GM18909 (cell line): ENCODE measurements around the gene LDB2.
"Not testable (repeated sequence)": the region's sequence is repeated elsewhere in the genome, so short reads cannot be mapped to it uniquely, and the experiment has no call there.

ENCODE experiments used
- ATAC-seq: cut with Tn5 transposase; IDR thresholded peaks from one replicate; pipeline ENCODE4 v1.9.1; 2021; ENCODE audit warnings: mild to moderate bottlenecking; ENCODE audit not compliant: unreplicated experiment, poor library complexity

LDB2 gene

DNA sequence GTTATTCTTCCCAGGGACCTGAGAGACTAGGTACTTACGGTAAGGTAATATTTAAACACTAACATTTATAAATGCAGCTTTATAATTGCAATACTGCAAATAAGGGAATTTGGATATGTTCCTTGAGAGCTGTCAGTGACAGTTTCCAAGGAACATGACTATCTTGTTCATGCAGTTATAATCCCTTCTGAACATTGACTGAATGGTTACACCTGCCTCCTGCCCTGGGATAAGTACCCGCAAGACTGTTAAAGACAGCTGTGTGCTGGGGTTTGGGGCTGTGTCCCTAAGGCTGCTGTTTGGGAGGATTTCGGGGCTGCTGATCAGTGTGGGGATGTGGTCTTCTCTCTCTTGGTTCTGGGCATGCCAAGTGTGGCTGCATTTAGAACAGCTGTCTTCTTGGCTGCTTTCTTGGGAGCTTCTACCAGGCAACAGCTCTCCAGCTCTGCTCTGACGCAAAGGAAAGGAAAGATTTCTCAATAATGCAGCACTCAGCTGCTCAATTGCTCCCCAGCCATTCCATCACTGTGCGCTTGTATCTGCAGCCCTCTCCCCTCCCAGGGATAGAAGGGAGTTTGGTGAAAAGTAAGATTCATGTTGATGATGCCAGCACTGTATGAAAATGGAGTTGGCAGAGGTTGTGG lies 373.4 kb downstream of the LDB2 start:
- ATAC-seq: no peak

DNA sequence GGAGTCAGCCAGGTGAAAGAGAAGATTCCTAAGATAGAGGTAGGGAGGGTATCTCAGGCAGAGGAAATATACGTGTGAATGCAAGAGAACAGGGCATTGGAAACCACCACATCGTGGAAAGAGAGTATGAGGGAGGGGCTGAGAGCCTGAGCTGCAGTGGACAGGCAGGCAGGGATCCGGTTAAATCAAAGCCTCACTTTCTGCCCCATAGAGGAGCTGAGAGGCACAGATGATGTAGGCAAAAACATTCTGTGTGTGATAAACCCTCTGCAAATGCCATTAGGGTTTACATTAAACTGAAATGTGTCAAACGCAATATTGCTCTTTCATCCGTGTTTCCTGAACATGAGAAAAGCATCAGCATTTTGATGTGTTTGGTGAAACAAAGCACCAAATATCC lies 374.0 kb downstream of the LDB2 start:
- ATAC-seq: no peak

DNA sequence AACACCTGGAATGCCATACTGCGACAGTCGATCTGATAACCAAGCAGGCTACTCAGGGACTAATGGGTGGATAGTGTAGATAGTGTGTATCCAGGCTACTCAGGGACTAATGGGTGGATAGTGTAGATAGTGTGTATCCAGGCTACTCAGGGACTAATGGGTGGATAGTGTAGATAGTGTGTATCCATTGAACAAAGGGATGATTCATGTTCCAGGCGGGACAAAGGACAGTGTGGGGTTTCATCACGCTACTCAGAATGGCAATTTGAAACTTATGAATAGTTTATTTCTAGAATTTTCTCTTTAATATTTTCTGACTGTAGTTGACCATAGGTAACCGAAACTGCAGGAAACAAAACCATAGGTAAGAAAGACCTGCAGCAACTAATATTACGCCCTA lies 374.9 kb downstream of the LDB2 start:
- not testable (repeated sequence) for ATAC-seq

DNA sequence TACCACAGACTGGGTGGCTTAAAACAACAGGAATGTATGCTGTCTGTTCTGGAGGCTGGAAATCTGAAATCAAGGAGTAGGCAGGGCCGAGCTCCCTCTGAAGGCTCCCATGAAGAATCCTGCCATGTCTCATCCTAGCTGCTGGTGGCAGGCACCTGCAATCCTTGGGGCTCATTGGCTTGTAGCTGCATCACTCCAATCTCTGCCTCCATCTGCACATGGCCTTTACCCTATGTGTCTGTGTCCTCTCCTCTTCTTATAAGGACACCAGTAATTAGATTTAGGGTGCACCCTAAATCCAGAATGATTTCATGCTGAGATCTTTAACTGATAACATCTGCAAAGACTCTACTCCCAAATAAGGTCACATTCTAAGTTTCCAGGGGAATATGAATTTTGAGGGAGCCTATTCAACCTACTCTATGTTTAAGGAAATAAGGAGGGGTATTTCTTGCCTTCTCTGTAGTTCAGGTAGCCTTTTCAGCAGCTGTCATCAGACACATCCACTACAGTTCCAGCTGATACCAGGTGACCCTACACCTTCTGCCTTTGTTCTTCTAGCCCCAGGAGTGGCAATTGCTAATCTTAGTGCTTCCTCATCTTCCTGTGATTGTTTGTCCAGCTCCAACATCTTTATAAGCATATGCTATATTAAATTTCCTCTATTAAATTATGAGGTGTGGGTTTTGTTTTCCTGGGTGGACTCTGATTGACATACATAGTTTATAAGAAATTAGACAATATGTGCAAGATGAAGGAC lies 377.1 kb downstream of the LDB2 start:
- no peak for ATAC-seq

DNA sequence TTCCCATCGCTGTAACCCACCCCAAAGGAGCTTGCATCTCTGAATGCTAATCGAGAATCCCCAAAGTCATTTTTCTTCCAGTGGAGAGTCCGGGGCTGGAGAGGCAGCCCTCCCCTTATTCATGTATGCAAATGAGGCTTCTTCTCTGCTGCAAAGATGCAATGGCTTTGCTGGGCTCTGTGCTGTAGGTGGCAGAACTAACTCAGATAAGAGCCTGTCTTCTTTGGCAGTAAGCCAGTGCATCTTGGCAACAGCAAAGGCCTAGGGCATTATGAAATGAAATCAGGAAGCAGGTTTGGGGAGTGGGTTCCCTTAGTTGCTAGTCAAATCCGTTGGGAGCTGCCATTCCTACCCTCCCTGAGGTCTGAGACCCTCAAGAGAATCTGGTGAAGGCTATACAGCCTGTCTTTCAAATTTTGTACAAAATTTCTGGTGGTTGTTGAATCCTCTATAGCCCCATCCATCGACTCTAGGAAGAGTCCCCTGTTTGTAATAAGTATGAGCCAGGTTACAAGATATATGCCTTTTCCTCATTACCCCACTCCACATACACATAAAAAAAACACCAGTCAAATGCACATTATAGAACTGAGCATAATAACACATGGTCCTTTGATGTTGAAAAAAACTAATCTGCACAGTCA lies 381.5 kb downstream of the LDB2 start:
- ATAC-seq: no peak

DNA sequence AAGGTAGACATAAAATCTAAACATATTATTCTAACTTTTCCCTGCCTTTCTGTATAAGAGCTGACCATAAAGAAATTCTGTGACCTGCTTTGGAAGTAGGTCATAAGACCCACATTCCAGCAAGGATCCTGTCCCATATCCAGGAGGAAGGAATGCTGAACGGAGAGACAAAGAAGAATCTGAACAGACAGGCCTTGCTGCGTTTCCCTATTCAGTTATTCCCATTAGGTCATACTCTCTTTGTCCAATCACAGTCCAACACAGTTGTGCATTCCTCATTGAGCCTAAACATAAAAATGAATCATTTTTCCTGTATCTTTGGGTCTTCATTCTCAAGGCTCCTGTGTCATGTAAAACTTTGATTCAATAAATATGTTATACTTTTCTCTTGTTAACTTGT lies 384.6 kb downstream of the LDB2 start:
- no peak for ATAC-seq

DNA sequence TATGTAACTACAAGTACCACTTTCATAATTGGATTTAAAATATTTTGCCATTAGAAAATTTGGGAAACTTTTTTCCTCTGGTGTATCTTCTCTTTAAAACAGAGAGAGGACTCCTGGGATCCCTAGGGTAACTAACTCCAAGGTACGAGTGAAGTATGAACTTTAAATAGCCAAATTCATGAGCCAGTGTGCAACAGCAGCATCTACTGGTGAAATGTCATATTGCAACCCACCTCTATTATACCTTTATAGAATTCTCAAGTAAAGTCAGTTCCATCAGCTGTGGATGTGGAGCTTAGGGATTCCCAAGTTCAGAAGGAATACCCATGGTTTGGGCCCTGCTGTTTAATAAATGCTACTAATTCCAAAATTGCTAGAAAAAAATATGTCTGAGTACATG lies 389.5 kb downstream of the LDB2 start:
- no peak for ATAC-seq

DNA sequence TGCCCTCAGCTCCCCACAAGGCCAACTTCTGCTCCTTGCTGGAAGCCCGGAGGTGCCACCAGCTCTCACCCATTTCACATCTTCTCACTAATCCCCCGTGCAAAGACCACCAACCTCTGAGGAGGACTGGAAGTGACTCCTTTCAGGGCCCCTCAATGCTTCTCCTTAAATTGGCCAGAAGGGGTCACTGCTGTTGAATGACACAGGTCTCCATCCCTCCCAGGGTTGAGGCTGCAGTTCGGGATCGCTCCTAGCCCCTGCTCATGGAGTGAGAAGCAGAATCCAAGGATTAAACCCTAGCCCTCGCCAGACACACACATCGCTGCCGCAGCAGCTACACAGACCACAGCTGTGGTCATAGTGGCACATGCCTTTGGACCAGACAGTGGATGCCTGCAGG lies 392.7 kb downstream of the LDB2 start:
- ATAC-seq: no peak

DNA sequence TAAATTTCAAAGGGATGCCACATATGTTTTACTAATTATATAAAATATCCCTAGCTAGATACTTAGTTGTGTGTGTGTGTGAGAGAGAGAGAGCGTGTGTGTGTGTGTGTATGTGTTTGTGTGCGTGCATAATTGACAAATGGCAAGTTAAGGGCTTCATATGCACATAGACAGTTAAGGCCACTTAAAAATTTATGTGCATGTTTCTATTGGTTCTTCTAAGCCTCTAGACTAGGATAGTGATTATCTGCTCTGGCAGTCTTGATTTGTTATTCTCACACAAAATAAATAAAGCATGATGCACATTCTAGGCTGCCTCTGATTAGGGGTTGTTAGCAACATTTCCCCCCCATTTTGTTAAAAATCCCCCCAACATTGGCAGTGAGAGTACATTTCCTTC lies 393.2 kb downstream of the LDB2 start:
- ATAC-seq: no peak

DNA sequence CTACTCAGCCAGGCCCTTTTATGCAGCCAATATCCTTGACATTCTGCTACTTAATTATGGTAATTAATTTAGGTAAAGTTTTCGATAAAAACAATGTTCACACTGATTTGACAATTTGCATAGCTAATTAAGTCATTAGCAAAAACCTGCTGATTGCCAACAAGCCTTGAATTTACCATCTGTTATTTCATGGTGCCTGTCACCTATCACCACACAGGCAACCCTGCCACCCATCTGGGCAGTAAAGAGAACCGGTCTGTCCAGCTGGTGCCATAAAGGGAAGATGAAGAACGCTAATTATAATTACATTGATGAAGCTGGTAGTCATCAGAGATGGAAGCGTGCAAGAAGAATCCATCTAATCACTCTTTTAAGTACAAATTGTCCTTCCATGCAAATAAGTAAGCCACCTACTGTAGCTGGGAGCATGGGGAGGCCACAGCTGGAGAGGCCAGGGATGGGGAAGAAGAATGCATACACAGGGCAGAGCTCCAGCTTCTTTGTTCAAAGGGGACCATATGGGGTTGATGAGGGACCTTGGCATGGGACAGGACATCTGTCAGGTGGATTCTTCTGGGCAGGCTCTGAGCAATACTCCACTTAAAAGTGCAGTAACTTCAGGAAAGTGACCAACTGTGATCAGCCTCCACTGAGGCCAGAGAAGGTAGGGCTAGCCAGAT lies 394.9 kb downstream of the LDB2 start:
- no peak for ATAC-seq

DNA sequence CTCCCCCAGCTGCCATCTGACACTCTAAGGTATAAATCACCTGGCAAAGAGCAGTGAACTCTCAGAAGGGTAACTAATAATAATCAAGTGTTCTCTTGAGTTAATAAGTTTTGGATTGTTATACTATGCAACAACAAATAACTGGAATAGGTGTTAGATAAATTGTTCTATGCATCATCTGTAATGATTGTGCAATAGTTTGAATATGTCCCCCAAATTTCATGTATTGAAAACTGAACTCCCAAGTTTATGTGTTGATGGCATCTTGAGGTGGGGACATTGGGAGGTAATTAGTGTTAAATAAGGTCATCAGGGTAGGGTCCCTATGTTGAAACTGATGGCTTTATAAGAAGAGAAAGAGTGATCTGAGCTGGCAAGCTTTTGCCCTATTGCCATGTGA lies 399.5 kb downstream of the LDB2 start:
- no peak for ATAC-seq

DNA sequence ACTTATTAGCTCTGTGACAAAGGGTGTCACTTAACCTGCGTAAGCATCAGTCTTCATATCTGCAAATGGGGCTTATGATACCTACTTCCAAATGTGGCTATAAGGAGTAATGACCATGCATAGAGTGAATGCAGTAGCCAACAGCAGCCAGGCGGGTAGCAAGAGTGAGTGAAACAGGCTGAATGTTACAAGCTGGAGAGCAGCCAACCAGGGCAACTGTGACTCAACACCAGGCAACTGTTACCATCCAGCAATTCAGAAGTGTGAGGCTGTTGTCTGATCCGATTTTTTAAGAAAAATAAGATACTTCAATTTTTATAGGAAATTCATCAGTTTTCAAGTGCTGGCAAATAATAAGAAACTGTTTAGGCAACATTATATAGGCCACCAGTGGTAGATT lies 401.9 kb downstream of the LDB2 start:
- ATAC-seq: no peak

DNA sequence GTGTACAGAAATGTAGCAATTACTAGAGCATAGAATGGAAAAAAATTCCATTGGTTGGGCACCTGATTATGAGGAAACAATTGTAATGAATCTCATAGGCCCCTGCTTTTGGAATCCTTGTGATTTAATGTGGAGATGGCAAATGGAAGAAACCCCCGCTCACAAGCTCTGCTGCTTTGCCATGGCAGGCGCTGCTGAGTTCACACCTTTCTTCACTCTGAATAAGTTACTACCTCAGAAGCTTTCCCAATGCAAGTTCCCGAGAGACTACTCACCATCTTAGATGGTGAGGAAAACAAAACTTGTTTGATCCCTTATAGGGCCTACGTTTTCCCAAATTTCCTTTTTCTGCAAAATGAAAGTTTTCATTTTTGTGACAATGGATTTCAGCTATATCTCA lies 405.6 kb downstream of the LDB2 start:
- ATAC-seq: no peak

DNA sequence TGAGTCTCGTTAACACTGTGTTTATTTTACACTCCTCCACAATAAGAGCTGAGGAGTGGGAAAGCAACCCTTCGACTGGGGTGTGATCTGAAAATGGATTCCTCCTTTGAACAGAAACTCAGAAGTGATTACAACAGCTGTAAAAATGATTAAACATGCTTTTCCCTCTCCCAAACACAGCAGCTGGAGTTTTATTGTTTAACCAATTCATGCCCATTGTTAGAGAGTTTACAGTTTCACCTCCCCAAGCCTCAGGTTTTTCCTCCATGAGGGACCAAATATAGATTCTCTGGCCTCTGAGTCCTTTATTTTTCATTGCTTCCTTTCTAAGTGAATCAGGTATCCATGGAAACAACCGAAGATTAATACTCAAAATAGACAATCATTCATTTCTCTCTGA lies 409.2 kb downstream of the LDB2 start:
- ATAC-seq: no peak

DNA sequence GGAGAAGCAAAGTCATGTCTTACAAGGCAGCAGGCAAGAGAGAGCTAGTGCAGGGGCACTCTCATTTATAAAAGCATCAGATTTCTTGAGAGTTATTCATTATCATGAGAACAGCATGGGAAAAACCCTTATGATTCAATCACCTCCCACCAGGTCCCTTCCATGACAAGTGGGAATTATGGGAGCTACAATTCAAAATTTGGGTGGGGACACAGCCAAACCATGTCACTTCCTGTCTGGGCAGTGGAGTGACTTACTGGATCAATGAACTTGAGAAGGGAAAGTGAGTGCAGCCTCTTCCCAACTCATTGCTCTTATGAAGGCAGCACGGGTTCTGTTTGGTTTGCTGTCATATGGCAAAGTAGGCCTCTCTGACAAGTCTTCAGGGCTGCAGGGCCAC lies 410.4 kb downstream of the LDB2 start:
- no peak for ATAC-seq

DNA sequence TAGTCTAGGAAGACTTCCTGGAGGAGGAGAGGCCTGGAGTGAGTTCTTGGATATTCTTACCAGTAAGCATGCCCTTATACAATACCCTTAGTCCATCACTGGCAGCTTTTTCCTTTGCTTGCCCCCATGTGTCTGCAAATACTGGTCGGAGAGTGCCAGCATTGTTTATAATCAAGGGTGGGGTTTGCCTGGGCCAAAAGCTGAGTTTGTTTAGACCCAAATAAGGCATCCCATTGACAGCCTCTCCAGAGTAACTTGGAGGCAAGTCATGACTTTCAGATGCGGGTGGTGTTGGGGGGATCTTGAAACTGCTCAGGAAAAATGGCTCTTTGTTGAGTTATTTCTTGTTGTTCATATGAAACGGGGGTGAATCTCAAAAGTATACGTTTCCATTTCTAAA lies 413.7 kb downstream of the LDB2 start:
- ATAC-seq: no peak

DNA sequence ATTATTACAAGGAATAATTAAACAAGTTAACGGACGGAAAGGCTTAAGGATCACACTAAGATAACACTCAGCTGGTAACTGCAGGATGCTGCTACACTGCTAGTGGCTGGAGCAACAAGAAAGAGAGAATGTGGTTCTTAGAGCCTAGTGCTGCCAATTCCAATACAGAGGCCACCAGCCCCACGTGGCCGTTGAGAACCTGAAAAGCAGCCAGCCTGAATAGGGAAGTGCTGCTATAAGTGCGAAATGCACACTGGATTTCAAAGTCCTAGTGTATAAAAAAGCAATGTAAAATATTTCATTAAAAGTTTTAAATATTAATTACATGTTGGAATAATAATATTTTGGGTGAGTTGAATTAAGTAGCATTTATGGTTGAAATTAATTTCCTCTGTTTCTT lies 414.9 kb downstream of the LDB2 start:
- ATAC-seq: no peak

DNA sequence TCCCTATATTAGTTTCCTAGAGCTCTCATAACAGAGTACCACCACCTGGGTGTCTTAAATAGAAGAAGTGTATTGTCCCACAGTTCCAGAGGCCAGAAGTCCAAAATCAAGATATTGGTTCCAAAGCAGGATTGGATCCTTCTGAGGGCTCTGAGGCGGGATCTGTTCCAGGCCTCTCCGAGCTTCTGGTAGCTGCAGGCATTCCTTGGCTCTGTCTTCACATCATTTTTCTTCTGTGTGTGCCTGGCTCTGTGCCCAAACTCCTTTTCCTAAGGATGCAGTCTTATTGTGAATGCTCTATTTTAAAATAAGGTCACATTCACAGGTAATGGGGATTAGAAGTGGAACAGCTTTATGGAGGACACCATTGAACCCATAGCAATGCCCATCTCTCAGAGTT lies 418.4 kb downstream of the LDB2 start:
- no peak for ATAC-seq

DNA sequence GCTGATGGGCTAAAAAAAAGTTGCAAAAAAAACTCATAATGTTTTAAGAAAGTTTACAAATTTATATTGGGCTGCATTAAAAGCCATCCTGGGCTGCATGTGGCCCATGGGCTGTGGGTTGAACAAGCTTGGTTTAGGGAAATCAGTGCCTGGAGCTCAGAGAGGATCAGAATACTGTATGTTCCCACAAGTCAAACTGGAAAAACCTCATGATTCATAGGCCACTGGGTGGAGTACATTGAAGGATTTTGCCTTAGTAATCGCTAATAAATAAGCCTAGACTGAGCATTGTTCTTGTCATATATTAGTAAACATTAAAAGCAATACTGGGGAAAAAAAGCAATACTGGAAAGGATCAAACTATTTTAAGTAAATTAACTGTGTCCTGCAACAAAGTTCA lies 425.9 kb downstream of the LDB2 start:
- ATAC-seq: no peak

DNA sequence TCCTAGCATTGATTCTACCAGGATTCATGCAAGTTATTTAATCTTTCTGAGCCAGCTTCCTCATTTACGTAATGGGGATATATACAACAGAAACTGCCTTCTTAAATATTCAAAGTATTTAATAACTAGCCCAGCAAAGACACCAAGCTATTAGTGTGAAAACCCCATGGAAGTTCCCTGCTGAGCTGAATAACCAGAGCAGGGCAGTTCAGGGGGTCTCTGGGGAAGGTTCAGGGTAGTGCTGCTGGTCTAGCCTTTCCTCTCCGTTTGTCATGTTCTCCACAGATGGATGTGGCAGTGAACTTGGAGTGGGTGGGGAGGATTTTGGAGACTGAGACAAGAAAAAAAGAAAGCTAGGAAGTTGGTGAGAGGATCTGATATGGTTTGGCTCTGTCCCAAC lies 431.4 kb downstream of the LDB2 start:
- ATAC-seq: no peak

DNA sequence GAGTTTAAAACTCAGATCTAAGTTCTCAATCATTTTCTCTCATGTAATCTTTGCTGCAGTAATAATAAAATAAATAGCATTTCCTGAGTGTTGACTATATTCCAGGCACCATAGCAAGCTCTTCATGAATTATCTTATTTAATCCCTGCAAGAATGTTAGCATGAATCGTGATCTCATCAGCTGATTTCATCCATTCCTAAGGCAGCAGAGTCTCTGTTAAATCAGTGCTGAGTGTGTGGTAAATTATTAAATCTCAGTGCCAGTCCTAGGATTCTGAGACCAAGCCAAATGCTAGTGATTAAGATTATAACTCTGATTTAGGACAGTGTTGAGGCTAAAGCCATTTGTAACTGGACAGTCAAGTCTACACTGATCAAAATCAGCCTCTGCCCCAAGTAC lies 431.9 kb downstream of the LDB2 start:
- no peak for ATAC-seq
